Mononuclear cell (primary cell): ENCODE measurements around the gene IL15RA. TPM values are rescaled to one million over a fixed set of nuclear protein-coding genes. Genes with fewer than 3 reads are reported as not detected.
A peak's percentile ranks its signal among the peaks of the same experiment; 100 is the strongest.

Experiments
- H3K27me3 ChIP-seq: 2 replicates; pipeline ENCODE4 v1.6.0; 2011; ENCODE audit warnings: low read length, control low read depth; ENCODE audit not compliant: insufficient read depth
- H3K4me1 ChIP-seq: 2 replicates; pipeline ENCODE4 v1.5.1; 2011; ENCODE audit warnings: mild to moderate bottlenecking, low read length, control low read depth; ENCODE audit not compliant: insufficient read depth
- H3K4me3 ChIP-seq: 2 replicates; pipeline ENCODE4 v1.5.1; 2011; ENCODE audit warnings: mild to moderate bottlenecking, low read length, moderate library complexity
- H3K9me3 ChIP-seq: 2 replicates; pipeline ENCODE4 v1.5.1; 2011; ENCODE audit warnings: low read depth, mild to moderate bottlenecking, control low read depth, low read length
- total RNA-seq: library from RNA; depleted of rRNA; stranded (reverse); fragments of >200 nt; gene quantifications from one replicate; pipeline ENCODE4 v1.2.3, GENCODE V29; 2012

Gene IL15RA
- total RNA-seq, 1 donor, result 5.1 TPM

DNA sequence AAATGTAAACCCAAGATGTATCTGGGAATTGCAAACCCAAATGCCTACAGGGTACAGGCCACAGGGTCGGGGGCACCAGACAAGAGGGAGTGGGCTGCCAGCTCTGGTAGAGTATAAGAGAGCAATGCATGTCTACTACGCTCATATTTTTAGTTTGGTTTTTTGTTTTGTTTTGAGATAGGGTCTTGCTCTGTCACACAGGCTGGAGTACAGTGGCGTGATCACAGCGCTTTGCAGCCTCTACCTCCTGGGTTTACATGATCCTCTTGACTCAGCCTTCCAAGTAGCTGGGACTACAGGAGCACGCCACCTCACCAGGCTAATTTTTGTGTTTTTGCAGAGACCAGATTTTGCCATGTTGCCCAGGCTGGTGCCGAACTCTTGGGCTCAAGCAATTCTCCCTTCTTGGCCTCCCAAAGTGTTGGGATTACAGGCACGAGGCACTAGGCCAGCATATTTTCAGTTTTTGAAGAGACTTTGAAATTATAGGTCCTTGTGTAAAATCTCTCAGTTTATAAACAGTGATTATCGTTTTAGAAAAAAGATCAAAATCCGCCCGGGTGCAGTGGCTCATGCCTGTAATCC lies 11.1 kb upstream of the IL15RA start:
- Histone ChIP-seq H3K9me3 (peaks cover 9% of the 10 kb centered on the region), H3K4me1 (no peaks in the 10 kb centered on the region), H3K27me3 (no peaks in the 10 kb centered on the region), H3K4me3 (no peak overlapping the region)

DNA sequence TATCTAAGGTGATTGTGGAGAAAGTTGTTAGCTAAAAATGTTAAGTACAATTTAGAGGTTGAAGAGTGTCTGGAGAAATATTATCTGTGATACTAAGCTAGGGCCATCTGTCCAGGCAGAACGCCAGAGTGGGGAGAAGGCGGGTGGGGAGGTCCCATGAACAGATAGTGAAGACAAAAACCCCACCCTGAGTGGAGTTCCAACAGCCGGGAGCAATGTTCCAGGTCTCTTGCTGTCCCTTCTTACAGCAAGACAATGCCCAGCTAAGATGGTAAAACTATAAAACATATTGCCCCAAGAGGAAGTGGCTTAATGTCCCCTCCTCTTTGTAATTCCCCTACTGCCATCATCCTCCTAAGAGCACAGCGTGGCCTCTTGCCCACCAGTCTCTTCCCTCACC lies 10.4 kb upstream of the IL15RA start:
- H3K4me3 ChIP-seq, result no peak overlapping the region
- no peaks in the 10 kb centered on the region for H3K27me3 ChIP-seq
- H3K9me3 ChIP-seq, result peaks cover 9% of the 10 kb centered on the region
- H3K4me1 ChIP-seq, result no peaks in the 10 kb centered on the region

DNA sequence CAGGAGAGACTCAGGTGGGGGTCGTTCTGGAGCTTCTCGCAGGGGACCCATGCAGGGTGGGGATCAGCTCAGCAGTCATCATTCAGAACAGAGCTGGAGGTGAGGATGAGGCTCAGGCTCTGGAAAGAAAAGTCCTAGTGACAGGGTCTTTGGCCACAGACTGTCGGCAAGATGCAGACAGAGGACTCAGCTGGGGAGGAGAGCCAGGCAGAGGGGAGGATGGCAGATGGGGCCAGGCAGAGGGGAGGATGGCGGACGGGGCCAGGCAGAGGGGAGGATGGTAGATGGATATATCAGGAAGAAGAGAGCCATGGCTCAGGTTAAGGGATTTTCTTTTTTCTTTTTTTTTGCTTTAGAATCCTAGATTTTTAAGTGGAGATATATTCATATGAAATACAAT lies 7.7 kb upstream of the IL15RA start:
- Histone ChIP-seq H3K4me1 (no peaks in the 10 kb centered on the region), H3K27me3 (no peaks in the 10 kb centered on the region), H3K4me3 (no peak overlapping the region), H3K9me3 (no peaks in the 10 kb centered on the region)

DNA sequence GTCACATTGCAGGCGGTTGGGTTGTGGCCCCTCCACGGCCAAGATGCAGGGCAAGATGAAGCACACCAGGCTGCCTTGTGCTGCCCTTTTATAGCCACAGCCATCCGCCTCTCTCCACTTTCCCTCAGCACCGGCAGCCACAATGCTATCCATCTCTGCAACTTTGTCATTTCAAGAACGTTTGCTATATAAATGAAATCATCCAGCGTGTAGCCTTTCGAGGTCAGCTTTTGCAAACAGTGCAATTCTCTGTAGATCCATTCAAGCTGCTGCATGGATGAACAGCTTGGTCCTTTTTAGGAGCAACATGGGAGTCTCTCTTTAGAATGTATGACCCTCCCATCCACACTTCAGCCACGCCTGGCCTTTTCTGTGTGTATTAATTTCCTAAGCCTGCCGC lies 6.4 kb upstream of the IL15RA start:
- Histone ChIP-seq H3K9me3 (no peaks in the 10 kb centered on the region), H3K27me3 (no peaks in the 10 kb centered on the region), H3K4me3 (no peak overlapping the region), H3K4me1 (no peaks in the 10 kb centered on the region)

DNA sequence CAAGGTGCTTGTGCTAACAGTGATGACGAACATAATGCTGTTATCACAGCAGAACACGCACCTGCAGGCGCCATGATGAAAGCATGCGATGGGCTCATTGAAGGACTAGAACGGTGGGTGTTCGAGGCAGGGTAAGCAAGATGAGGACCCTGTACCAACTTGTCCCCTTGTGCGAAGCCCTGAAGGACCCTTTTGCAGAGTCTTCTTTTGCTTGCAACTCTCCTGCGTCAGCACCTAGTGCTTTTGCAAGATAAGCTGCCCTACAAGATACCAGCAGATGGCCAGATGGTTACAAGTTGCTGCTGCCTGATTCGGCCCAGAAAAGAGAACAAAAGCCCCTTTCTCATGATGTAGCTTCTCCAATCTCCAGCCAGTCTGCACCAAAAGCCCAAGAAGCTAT lies 4.2 kb upstream of the IL15RA start:
- no peaks in the 10 kb centered on the region for H3K27me3 ChIP-seq

DNA sequence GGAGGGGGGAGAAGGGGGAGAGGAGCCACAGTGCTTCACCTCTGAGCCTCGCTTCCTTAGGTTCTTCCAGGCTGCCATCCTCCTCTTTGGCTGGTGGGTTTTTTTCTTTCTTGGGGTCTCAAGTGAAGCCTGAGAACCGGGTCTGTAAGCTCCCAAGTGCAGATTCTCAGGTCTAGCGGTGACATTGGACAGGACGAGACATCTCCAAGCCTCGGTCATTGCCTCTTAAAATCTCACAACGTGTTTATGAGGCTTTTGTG lies 817 bp upstream of the IL15RA start:
- H3K4me1 ChIP-seq, result peaks cover 24% of the 10 kb centered on the region
- peak overlapping the region; percentile 91 for H3K4me3 ChIP-seq
- no peaks in the 10 kb centered on the region for H3K9me3 ChIP-seq
- no peaks in the 10 kb centered on the region for H3K27me3 ChIP-seq

More for the DNA sequence above, 4.2 kb upstream of the IL15RA start:
- Histone ChIP-seq H3K4me1 (peaks cover 7% of the 10 kb centered on the region), H3K4me3 (no peak overlapping the region), H3K9me3 (no peaks in the 10 kb centered on the region)

DNA sequence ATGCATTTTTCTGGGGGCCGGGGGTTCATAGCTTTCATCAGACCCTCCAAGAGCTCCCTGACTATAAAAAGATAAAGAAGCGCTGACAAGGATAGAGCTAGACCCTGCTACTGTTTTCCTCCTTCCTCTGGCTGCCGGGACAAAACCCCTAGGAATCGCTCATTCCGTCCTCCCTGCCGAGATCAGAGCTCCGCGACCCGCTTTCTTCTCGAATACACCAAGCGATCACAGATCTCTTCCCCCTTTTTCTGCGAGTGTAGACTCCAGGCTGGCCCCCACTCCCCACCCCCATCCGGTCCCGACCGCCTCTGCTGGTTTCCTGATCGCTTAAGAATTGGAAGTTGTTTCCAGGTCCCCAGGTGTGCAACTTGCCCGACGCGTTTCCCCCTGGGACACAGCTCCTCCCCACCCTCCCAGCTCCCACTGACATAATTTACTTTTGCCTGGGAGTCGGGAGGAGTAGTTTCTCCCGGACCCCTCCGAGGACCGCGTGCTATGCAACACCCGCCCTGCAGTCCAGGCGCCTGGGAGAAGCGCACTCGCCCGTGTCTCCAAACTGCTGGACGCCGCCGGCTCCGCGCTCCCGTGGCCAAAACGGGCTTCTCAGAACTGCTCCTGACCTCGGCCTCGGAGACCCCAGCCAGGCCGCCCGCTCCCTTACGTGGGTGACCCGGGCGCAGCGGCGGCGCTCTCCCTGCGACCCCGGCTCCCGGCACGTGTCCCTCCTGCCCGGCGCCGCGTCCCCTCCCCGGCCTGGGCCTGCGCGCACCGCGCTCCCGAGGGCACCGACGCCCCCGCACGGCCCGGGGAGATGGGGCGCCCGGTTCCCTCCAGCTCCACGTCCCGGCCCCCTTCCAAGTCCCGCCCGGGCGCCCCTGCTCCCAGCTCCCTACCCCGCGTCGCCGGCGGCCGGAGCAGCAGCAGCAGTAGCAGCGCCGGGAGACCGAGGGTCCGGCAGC lies 552 bp downstream of the IL15RA start:
- no peaks in the 10 kb centered on the region for H3K9me3 ChIP-seq
- H3K27me3 ChIP-seq, result no peaks in the 10 kb centered on the region
- peak overlapping the region; percentile 91 for H3K4me3 ChIP-seq
- H3K4me1 ChIP-seq, result peaks cover 27% of the 10 kb centered on the region

DNA sequence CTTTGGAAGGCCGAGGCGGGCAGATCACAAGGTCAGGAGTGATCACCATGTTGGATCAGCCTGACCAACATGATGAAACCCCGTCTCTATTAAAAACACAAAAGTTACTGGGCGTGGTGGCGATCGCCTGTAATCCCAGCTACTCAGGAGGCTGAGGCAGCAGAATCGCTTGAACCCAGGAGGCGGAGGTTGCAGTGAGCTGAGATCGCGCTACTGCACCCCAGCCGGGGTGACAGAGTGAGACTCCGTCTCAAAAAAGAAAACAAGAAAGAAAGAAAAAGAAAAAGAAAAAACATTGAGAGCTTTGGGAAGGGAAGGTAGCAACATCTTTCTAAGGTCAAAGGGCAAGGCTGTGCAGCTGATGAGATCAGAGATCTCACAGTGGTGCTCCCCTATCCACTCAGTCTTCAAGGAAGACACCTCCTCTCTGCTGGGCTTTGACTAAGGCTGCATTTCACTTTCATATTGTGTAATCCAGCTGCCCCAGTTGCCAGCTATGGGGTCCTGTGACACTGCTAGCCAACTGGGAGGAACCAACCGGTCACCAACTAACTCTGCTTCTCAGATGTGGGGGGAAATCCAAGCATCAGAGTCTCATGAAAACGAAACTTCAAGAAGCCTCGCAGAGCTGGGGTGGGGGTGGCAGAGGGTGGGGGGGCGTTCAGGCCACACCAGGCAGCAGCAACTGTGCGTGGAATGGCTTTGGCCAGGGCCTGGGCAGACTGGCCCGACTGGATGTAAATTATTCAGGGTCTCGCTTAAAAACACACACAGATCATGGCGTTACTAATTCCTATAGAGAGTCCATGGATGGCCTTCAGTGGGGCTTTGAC lies 1.5 kb downstream of the IL15RA start:
- Histone ChIP-seq H3K4me3 (peak overlapping the region; percentile 91), H3K4me1 (peaks cover 36% of the 10 kb centered on the region), H3K27me3 (no peaks in the 10 kb centered on the region), H3K9me3 (no peaks in the 10 kb centered on the region)

DNA sequence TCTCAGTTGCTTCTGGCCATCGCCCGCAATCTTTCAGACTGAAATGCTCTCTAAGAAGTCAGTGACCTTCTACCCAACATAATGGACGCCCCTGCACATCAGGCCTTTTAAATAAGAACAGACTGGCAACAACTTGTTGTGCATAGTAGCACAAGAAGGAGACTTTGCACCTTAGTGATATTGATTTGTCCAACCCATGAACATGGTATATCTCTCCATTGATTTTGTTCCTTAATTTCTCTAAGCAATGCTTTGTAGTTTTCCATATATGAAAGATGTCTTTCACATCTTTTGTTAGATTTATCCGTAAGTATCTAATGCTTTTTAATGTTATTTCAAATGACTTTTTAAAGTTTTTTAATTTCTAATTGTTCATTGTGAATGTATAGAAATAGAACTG lies 4.3 kb downstream of the IL15RA start:
- H3K4me1 ChIP-seq, result peaks cover 33% of the 10 kb centered on the region
- H3K4me3 ChIP-seq, result no peak overlapping the region
- H3K9me3 ChIP-seq, result no peaks in the 10 kb centered on the region
- no peaks in the 10 kb centered on the region for H3K27me3 ChIP-seq

DNA sequence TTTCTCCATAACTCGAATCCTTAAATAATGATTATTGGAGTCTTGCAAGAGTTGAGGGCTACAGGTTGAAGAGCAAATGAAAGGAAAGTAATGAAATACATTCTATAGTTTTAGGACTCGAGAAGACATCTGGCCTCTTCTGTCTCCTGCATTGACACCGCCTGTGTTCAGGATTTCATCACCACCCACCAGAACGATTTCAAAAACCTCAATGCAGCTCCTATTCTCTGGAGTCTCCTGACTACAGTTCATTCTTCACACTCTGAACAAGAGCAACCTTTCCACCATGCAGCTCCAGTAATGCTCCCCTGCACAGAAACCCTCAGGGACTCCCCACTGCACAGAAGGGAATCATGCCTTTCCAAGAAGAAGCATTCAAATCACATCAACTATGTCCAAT lies 5.5 kb downstream of the IL15RA start:
- H3K27me3 ChIP-seq, result no peaks in the 10 kb centered on the region
- no peak overlapping the region for H3K4me3 ChIP-seq
- peaks cover 32% of the 10 kb centered on the region for H3K4me1 ChIP-seq
- no peaks in the 10 kb centered on the region for H3K9me3 ChIP-seq

DNA sequence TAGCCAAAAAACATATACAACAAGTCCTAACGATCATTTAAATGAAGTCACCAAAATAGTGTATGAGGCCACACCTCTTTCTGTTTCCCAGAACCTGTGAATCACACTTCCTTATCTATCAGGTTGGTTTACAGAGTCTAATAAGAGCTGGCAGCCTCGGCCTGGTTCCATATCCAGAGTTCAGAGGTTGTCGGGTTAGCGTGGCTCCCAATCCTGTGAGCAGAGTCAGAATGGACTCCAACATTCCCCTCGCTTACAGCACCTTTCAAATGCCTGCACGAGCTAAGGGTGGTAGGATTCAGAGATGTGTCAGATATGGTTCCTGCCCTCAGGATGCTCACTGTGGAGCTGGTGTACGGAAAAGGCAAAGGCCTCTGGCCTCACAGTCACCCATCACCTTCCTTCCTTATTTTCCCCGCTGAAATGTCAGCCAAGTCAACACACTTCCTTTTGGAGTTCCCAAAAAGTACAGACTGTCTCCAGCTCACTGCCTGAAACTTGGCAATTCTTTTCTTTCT lies 6.0 kb downstream of the IL15RA start:
- Histone ChIP-seq H3K4me3 (no peak overlapping the region), H3K9me3 (no peaks in the 10 kb centered on the region), H3K27me3 (no peaks in the 10 kb centered on the region), H3K4me1 (peaks cover 31% of the 10 kb centered on the region)

DNA sequence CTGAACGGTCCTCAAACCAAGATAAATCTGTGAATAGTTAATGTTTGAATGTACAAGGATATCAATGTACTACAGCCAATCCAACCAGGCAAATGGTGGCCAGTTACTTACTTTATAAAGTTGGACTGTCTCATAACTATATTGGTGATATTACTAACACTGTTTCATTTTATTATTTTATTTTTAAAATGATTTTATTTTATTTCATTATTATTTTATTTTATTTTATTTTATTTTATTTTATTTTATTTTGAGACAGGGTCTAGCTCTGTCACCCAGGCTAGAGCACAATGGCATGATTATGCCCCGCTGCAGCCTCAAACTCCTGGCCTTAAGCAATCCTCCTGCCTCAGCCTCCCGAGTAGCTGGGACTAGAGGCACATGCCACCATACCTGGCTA lies 6.8 kb downstream of the IL15RA start:
- Histone ChIP-seq H3K9me3 (no peaks in the 10 kb centered on the region), H3K4me1 (peaks cover 22% of the 10 kb centered on the region), H3K4me3 (no peak overlapping the region), H3K27me3 (no peaks in the 10 kb centered on the region)

DNA sequence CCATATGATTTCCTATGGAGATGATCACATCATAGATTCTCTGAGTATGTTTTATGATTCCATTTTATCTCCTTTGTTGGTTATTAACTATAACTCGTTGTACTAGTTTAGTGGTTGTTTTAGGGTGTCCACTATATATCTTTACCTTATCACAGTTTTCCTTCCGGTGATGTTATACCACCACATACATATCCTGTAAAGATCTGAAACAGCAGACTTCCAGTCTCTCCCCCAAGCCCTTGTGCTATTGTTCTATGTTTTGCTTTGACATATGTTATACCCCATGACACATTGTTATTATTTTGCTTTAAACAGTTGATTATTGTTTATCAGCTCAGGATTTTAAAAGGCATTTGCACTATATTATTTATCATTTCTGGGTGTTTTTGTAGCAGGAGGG lies 7.3 kb downstream of the IL15RA start:
- Histone ChIP-seq H3K4me1 (peaks cover 18% of the 10 kb centered on the region), H3K4me3 (no peak overlapping the region), H3K9me3 (no peaks in the 10 kb centered on the region), H3K27me3 (no peaks in the 10 kb centered on the region)

DNA sequence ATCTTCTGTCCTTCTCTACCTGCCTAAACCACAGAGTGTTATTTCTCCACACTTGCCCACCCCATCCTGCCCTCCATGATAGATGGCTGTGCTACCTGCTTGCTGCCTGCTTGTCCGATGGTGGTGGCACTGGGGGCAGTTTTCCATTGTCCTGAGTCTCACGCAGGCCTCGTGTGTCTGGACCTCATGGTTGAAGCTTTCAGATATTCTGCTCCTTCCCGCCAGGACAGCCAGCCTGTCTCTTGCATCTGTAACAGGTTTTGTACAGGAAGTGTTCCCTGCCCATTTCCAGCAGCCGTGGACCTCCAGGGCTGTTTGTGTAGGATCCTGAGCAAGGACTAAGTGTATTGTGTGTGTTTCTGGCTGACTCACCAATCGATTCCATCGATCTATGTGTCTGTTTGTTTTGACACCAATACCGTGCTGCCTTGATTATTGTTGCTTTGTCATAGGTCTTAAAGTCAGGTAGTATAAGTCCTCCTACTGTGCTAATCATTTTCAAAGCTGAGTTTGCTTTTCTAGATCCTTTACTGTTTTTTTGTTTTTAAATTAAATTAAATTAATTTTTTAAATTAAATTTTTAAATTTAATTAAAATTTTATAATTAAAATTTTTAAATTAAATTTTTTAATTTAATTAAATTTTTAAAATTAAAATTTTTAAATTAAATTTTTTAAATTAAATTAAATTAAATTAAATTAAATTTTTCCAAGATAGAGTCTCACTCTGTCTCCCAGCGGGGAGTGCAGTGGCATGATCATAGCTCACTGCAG lies 8.5 kb downstream of the IL15RA start:
- no peaks in the 10 kb centered on the region for H3K27me3 ChIP-seq
- H3K4me1 ChIP-seq, result peaks cover 15% of the 10 kb centered on the region
- no peaks in the 10 kb centered on the region for H3K9me3 ChIP-seq
- H3K4me3 ChIP-seq, result no peak overlapping the region
